Cardiac fibroblast (primary cell): ENCODE data around the gene DOCK11.

Experiments
- DNase-seq, 2 donors: peaks; one replicate each; pipeline versions ENCODE4 v3.0.0 to v3.0.0-alpha.2; 2010; ENCODE audit warnings: low read depth in 2 of 2
- H3K4me3 ChIP-seq, 2 donors: replicated peaks in 1 of 2; 1 replicate in 1 of 2; 2 replicates in 1 of 2; pipeline ENCODE4 v1.5.1; 2011; ENCODE audit warnings: low read depth in 2 of 2, low read length in 2 of 2, mild to moderate bottlenecking in 2 of 2, moderate library complexity in 1 of 2
- TF ChIP-seq, protein P1 (sequence below): IDR thresholded peaks from one replicate; pipeline ENCODE4 v1.5.1; 2011; ENCODE audit warnings: low read depth, mild to moderate bottlenecking, low read length, inconsistent platforms

The DOCK11 gene

GRCh38 chrX:118502161-118502789, 6.7 kb downstream of the DOCK11 start:
- no peak overlapping the region for H3K4me3 ChIP-seq
- DNase-seq, result peak; percentile 14 to 29
- TF ChIP-seq, protein P1, sequence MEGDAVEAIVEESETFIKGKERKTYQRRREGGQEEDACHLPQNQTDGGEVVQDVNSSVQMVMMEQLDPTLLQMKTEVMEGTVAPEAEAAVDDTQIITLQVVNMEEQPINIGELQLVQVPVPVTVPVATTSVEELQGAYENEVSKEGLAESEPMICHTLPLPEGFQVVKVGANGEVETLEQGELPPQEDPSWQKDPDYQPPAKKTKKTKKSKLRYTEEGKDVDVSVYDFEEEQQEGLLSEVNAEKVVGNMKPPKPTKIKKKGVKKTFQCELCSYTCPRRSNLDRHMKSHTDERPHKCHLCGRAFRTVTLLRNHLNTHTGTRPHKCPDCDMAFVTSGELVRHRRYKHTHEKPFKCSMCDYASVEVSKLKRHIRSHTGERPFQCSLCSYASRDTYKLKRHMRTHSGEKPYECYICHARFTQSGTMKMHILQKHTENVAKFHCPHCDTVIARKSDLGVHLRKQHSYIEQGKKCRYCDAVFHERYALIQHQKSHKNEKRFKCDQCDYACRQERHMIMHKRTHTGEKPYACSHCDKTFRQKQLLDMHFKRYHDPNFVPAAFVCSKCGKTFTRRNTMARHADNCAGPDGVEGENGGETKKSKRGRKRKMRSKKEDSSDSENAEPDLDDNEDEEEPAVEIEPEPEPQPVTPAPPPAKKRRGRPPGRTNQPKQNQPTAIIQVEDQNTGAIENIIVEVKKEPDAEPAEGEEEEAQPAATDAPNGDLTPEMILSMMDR, result no peak

GRCh38 chrX:118503260-118504041, 7.8 kb downstream of the DOCK11 start:
- DNase-seq, result peak in 1 of 2 donors; percentile 39
- no peak overlapping the region for H3K4me3 ChIP-seq
- TF ChIP-seq, protein P1, result no peak

- TF ChIP-seq, protein P1, result no peak
- DNase-seq, result no peak
- H3K4me3 ChIP-seq, result no peak overlapping the region
Observed at GRCh38 chrX:118504581-118504980, 9.0 kb downstream of the DOCK11 start.

- no peak overlapping the region for H3K4me3 ChIP-seq
- TF ChIP-seq, protein P1, result no peak
- DNase-seq, result no peak
Observed at GRCh38 chrX:118506805-118507480, 11.3 kb downstream of the DOCK11 start.

DNA sequence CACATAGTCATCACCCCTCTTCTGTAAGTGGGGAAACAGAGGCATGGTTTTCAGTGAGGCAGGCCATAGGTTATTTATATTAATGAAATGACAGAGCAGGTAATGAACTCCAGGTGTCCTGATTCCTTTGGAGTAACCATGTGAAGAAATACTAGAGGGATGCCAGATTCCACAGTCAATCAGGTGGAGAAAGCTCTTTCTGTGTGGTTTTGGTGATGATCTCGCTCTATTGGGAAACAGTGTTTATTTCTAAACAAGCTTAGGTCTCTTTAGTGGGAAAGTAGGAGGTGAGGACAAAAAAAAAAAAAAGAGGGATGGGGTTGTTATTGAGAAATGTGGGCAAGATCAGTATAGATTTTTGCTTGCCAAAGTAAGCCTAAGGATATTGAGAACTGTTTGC, 12.2 kb downstream of the DOCK11 start:
- DNase-seq, result peak in 1 of 2 donors; percentile 22
- no peak overlapping the region for H3K4me3 ChIP-seq
- TF ChIP-seq, protein P1, result no peak

DNA sequence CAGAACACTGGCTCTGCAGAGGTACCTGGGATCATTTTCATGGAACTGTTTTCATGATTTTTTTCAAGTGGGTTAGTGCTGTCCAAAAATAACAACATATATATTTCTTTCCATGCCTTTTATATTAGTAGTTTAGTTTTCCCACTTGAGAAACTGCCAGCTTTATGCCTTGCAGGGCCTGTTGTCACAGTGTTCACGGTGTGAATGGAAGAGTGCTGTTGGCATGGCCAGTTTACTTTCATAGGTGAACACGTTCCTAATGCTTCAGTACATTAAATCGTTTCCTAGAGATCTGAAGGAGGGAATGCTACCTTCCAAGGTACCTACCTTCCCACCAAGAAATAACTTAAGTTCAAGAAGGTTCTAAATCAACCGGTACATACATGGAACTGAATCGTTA, 12.6 kb downstream of the DOCK11 start:
- TF ChIP-seq, protein P1, result no peak
- no peak for DNase-seq
- no peak overlapping the region for H3K4me3 ChIP-seq
